Body of pancreas (tissue), 4 donors: ENCODE data around the gene PRKAB1.

Source experiments
- CTCF ChIP-seq, 7 experiments: fragments of 450-650 bp in 4 of 7; fragments of 200-600 bp in 3 of 7; sonication (generic) in 3 of 7; IDR thresholded peaks; one replicate each; pipeline ENCODE4 v1.5.1; 2016 to 2019; ENCODE audit warnings: antibody characterized with exemption in 7 of 7
- POLR2A ChIP-seq, 3 donors: fragments of 450-650 bp; IDR thresholded peaks; one replicate each; pipeline ENCODE4 v1.6.1; 2016; ENCODE audit warnings: antibody characterized with exemption in 3 of 3, mild to moderate bottlenecking in 2 of 3

- TF ChIP-seq CTCF (IDR thresholded peaks at IDR 0.05) (no peak), POLR2A (IDR thresholded peaks at IDR 0.05) (no peak)
These were observed 11.6 kb downstream of the PRKAB1 start for GRCh38 chr12:119679490-119679889.
